Measurements from ENCODE around the gene TMEM79. TPM values are rescaled to one million over a fixed set of nuclear protein-coding genes. Genes with fewer than 3 reads are reported as not detected.
"Not testable (repeated sequence)": the region's sequence is repeated elsewhere in the genome, so short reads cannot be mapped to it uniquely, and the experiment has no call there.

The TMEM79 gene
- total RNA-seq, 2 donors from 2014 or later, result 0.56 to 5.0 TPM

DNA sequence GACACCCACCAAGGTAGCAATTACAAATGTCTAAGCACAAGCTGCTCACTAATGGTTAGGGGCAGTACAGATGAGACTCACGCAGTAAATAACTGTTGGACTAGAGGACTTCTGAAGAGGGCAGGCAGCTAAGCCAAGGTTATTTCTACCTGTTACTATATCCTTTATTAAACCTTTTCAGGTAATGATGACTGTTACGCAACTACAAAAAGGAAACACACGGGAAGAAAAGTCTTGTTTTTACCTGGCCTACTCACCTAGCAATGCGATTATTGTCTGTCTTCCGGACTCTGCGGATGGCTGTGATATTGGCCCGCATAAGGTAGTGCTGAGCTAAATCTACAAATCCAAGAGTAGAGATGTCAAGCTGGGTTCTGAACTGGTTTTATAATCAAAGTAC, 32.8 kb downstream of the TMEM79 start:
- TF ChIP-seq, protein P1, sequence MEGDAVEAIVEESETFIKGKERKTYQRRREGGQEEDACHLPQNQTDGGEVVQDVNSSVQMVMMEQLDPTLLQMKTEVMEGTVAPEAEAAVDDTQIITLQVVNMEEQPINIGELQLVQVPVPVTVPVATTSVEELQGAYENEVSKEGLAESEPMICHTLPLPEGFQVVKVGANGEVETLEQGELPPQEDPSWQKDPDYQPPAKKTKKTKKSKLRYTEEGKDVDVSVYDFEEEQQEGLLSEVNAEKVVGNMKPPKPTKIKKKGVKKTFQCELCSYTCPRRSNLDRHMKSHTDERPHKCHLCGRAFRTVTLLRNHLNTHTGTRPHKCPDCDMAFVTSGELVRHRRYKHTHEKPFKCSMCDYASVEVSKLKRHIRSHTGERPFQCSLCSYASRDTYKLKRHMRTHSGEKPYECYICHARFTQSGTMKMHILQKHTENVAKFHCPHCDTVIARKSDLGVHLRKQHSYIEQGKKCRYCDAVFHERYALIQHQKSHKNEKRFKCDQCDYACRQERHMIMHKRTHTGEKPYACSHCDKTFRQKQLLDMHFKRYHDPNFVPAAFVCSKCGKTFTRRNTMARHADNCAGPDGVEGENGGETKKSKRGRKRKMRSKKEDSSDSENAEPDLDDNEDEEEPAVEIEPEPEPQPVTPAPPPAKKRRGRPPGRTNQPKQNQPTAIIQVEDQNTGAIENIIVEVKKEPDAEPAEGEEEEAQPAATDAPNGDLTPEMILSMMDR (IDR thresholded peaks at IDR 0.05), result no peak
- DNase-seq (ENCODE audit: low spot score) (no peak), ATAC-seq (ENCODE audit: insufficient number of reproducible peaks, low FRiP score, low read depth) (no peak)
- H3K27me3 ChIP-seq (replicated peaks; ENCODE audit: insufficient read depth), result no peaks in the 10 kb centered on the region
- no peak overlapping the region for H3K27ac ChIP-seq
- H3K9me3 ChIP-seq, result no peaks in the 10 kb centered on the region
- H3K4me3 ChIP-seq, result no peak overlapping the region
- peaks cover 56% of the 10 kb centered on the region for H3K36me3 ChIP-seq
- no peaks in the 10 kb centered on the region for H3K4me1 ChIP-seq (ENCODE audit: control insufficient read depth in 1 of 2, low read depth in 2 of 2)

DNA sequence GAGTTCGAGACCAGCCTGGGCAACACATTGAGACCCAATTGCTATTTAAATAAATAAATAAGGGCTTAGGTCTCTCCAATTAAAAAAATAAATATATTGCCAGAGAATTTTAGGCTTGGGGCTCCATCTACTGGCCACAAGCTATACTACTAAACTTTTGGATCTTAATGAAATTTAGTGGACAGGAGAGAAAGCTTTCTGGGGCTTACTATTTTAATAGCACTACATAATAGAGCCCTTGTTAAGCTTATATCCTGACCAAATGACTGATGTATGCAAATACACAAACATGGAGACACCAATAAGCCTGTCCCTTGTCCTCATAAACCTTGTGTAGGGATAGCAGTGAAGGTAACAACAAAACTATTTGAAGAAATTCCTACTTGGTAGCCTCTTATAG, 35.5 kb downstream of the TMEM79 start:
- no peak overlapping the region for H3K27ac ChIP-seq
- DNase-seq (ENCODE audit: low spot score) (no peak), ATAC-seq (ENCODE audit: insufficient number of reproducible peaks, low FRiP score, low read depth) (no peak)
- no peaks in the 10 kb centered on the region for H3K27me3 ChIP-seq (replicated peaks; ENCODE audit: insufficient read depth)
- no peaks in the 10 kb centered on the region for H3K4me1 ChIP-seq (ENCODE audit: control insufficient read depth in 1 of 2, low read depth in 2 of 2)
- H3K36me3 ChIP-seq, result peaks cover 80% of the 10 kb centered on the region
- TF ChIP-seq, protein P1 (IDR thresholded peaks at IDR 0.05), result peak; percentile 37
- H3K9me3 ChIP-seq, result no peaks in the 10 kb centered on the region
- no peak overlapping the region for H3K4me3 ChIP-seq

GRCh38 chr1:156320560-156320959, 36.4 kb downstream of the TMEM79 start:
- ATAC-seq (ENCODE audit: insufficient number of reproducible peaks, low FRiP score, low read depth), result no peak
- Histone ChIP-seq H3K36me3 (peaks cover 85% of the 10 kb centered on the region), H3K9me3 (no peaks in the 10 kb centered on the region), H3K27me3 (replicated peaks; ENCODE audit: insufficient read depth) (no peaks in the 10 kb centered on the region), H3K4me3 (no peak overlapping the region), H3K4me1 (ENCODE audit: control insufficient read depth in 1 of 2, low read depth in 2 of 2) (no peaks in the 10 kb centered on the region), H3K27ac (no peak overlapping the region)
- TF ChIP-seq, protein P1 (IDR thresholded peaks at IDR 0.05), result no peak
- DNase-seq (ENCODE audit: low spot score), result no peak

DNA sequence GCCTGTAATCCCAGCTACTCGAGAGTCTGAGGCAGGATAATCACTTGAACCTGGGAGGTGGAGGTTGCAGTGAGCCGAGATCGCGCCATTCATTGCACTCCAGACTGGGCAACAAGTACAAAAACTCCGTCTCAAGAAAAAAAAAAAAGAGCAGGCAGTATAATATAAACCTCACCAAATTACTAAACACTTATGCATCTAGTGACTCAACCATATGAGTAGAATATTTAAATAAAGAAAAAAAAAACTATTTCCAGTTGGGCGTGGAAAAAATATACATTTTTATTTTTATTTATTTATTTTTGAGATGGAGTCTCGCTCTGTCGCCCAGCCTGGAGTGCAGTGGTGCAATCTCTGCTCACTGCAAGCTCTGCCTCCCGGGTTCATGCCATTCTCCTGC, 39.1 kb downstream of the TMEM79 start:
- H3K27ac ChIP-seq; H3K9me3 ChIP-seq; DNase-seq (ENCODE audit: low spot score); H3K4me3 ChIP-seq; H3K27me3 ChIP-seq (replicated peaks; ENCODE audit: insufficient read depth); H3K4me1 ChIP-seq (ENCODE audit: control insufficient read depth in 1 of 2, low read depth in 2 of 2); ATAC-seq (ENCODE audit: insufficient number of reproducible peaks, low FRiP score, low read depth): not testable (repeated sequence)
- peaks cover 65% of the 10 kb centered on the region for H3K36me3 ChIP-seq

GRCh38 chr1:156336242-156336641, 52.1 kb downstream of the TMEM79 start:
- no peaks in the 10 kb centered on the region for H3K27me3 ChIP-seq (replicated peaks; ENCODE audit: insufficient read depth)
- H3K27ac ChIP-seq, result no peak overlapping the region
- no peak for DNase-seq (ENCODE audit: low spot score)
- H3K9me3 ChIP-seq, result no peaks in the 10 kb centered on the region
- no peak for ATAC-seq (ENCODE audit: insufficient number of reproducible peaks, low FRiP score, low read depth)
- H3K36me3 ChIP-seq, result peaks cover 21% of the 10 kb centered on the region
- H3K4me3 ChIP-seq, result peak overlapping the region; percentile 94
- peaks cover 12 to 18% of the 10 kb centered on the region in 2 donors for H3K4me1 ChIP-seq (ENCODE audit: control insufficient read depth in 1 of 2, low read depth in 2 of 2)
- TF ChIP-seq, protein P1 (IDR thresholded peaks at IDR 0.05), result no peak
